Measurements from ENCODE around the gene ZNF69. TPM values are rescaled to one million over a fixed set of nuclear protein-coding genes. Genes with fewer than 3 reads are reported as not detected.
A peak's percentile ranks its signal among the peaks of the same experiment; 100 is the strongest.
"Not testable (repeated sequence)": the region's sequence is repeated elsewhere in the genome, so short reads cannot be mapped to it uniquely, and the experiment has no call there.

ZNF69 gene
- total RNA-seq, 1 experiment from 2014 or later = 4.4 TPM

- peaks cover 21% of the 10 kb centered on the region for H3K4me1 ChIP-seq (replicated peaks; ENCODE audit: insufficient read depth)
- no peaks in the 10 kb centered on the region for H3K9me3 ChIP-seq (ENCODE audit: insufficient read depth, low read depth)
- H3K4me3 ChIP-seq = no peak overlapping the region
- no peaks in the 10 kb centered on the region for H3K9me2 ChIP-seq (ENCODE audit: insufficient read depth)
- peaks cover 12% of the 10 kb centered on the region for H3F3A ChIP-seq (ENCODE audit: insufficient read depth, low read depth)
- no peaks in the 10 kb centered on the region for H4K20me1 ChIP-seq (ENCODE audit: insufficient read depth)
- no peak overlapping the region for H3K4me2 ChIP-seq
- CTCF ChIA-PET = interaction anchor here (0.6 kb wide), 1 partner anchor 38 kb away, joined by 5 read pairs; no protein-coding TSS in a partner anchor
- TF ChIP-seq EZH2 (IDR thresholded peaks at IDR 0.05; ENCODE audit: low read depth) = no peak
- intact Hi-C loops (cut with micrococcal nuclease; ENCODE audit: unreplicated experiment) = loop anchor here (5.0 kb wide), 2 partner anchors 35 to 745 kb away; partner anchors contain the start of genes MAN2B1, WDR83 and ZNF69
- POLR2A ChIA-PET (ENCODE audit: unreplicated experiment) = no interaction called here
- no peak overlapping the region for H3K27ac ChIP-seq
- H2AFZ ChIP-seq = no peak overlapping the region
- no TSS peak for BruUV-seq (replicated peaks)
- peaks cover 17% of the 10 kb centered on the region for H3K79me2 ChIP-seq (ENCODE audit: low read depth)
- DNase-seq = no peak
- H3K27me3 ChIP-seq (ENCODE audit: insufficient read depth, low read depth) = no peaks in the 10 kb centered on the region
- peaks cover 4% of the 10 kb centered on the region; the same call in 1 of the 2 replicates for H3K36me3 ChIP-seq (ENCODE audit: low read depth)
Measured at GRCh38 chr19:11921852-11922495, 34.4 kb downstream of the ZNF69 start.

- Histone ChIP-seq H3K4me1 (replicated peaks; ENCODE audit: insufficient read depth) (peaks cover 21% of the 10 kb centered on the region), H3K27me3 (ENCODE audit: insufficient read depth, low read depth) (no peaks in the 10 kb centered on the region), H3K27ac (peak within 1 kb of the TSS; percentile 53), H3K4me2 (peak within 1 kb of the TSS; percentile 92), H3K36me3 (ENCODE audit: low read depth) (peaks cover 10% of the 10 kb centered on the region; the same call in 1 of the 2 replicates), H2AFZ (peak within 1 kb of the TSS; percentile 92), H3K9me3 (ENCODE audit: insufficient read depth, low read depth) (peaks cover 9% of the 10 kb centered on the region), H3K9me2 (ENCODE audit: insufficient read depth) (no peaks in the 10 kb centered on the region), H3K4me3 (peak within 1 kb of the TSS; percentile 91), H4K20me1 (ENCODE audit: insufficient read depth) (no peaks in the 10 kb centered on the region), H3F3A (ENCODE audit: insufficient read depth, low read depth) (peaks cover 12% of the 10 kb centered on the region), H3K79me2 (ENCODE audit: low read depth) (peaks cover 32% of the 10 kb centered on the region)
- intact Hi-C loops (cut with micrococcal nuclease; ENCODE audit: unreplicated experiment) = loop anchor here (1.0 to 5.0 kb wide), 3 partner anchors 38 to 742 kb away; partner anchors contain the start of genes MAN2B1, WDR83 and ZNF69
- TF ChIP-seq CTCF (conservative IDR thresholded peaks at IDR 0.05) = no peak
- TF ChIP-seq EZH2 (IDR thresholded peaks at IDR 0.05; ENCODE audit: low read depth) = no peak
- DNase-seq = peak; percentile 93 to 94
- CTCF ChIA-PET = interaction anchor here (0.5 to 2.0 kb wide), 7 partner anchors 62 to 671 kb away, joined by 3 to 11 read pairs (median 4); no protein-coding TSS in a partner anchor
- TSS peak; percentile 65 for BruUV-seq (replicated peaks)
- POLR2A ChIA-PET (ENCODE audit: unreplicated experiment) = interaction anchor here (0.5 to 0.6 kb wide), 3 partner anchors 215 to 966 kb away, joined by 3 to 7 read pairs (median 6); partner anchors contain the start of genes GCDH and ZNF20
Measured at GRCh38 chr19:11924886-11925650, 37.5 kb downstream of the ZNF69 start, which contains the start of gene ZNF700. Gene ZNF700 (plus strand): TSS chr19:11925107. CDS start chr19:11925211, 104 bp downstream.

- H3K9me2 ChIP-seq (ENCODE audit: insufficient read depth); BruUV-seq (replicated peaks); intact Hi-C loops (cut with micrococcal nuclease; ENCODE audit: unreplicated experiment); DNase-seq; H4K20me1 ChIP-seq (ENCODE audit: insufficient read depth); H3K27me3 ChIP-seq (ENCODE audit: insufficient read depth, low read depth); POLR2A ChIA-PET (ENCODE audit: unreplicated experiment): not testable (repeated sequence)
- CTCF ChIA-PET = interaction anchor here (0.6 kb wide), 1 partner anchor 641 kb away, joined by 7 read pairs; no protein-coding TSS in a partner anchor
- H3K27ac ChIP-seq = peak overlapping the region; percentile 53; the same call in 1 of the 2 replicates
- peak overlapping the region; percentile 91 for H3K4me3 ChIP-seq
- peaks cover 21% of the 10 kb centered on the region for H3K4me1 ChIP-seq (replicated peaks; ENCODE audit: insufficient read depth)
- peak overlapping the region; percentile 92 for H2AFZ ChIP-seq
- peaks cover 16% of the 10 kb centered on the region for H3K9me3 ChIP-seq (ENCODE audit: insufficient read depth, low read depth)
- H3F3A ChIP-seq (ENCODE audit: insufficient read depth, low read depth) = peaks cover 12% of the 10 kb centered on the region
- H3K79me2 ChIP-seq (ENCODE audit: low read depth) = peaks cover 32% of the 10 kb centered on the region
- peaks cover 10% of the 10 kb centered on the region; the same call in 1 of the 2 replicates for H3K36me3 ChIP-seq (ENCODE audit: low read depth)
- peak overlapping the region; percentile 92 for H3K4me2 ChIP-seq
Measured at GRCh38 chr19:11925651-11926187, 38.1 kb downstream of the ZNF69 start.
